Esophagus squamous epithelium (tissue), 4 donors: ENCODE data around the gene HSD11B2.

ENCODE experiments used
- POLR2A ChIP-seq, 4 donors: fragments of 450-650 bp; IDR thresholded peaks; one replicate each; pipeline ENCODE4 v1.6.1; 2017; ENCODE audit warnings: antibody characterized with exemption in 4 of 4, mild to moderate bottlenecking in 4 of 4, moderate library complexity in 3 of 4
- TF ChIP-seq, protein P1 (sequence below), 6 experiments: fragments of 450-650 bp in 4 of 6; fragments of 200-600 bp in 2 of 6; sonication (generic) in 2 of 6; IDR thresholded peaks; one replicate each; pipeline ENCODE4 v1.5.1; 2016 to 2019; ENCODE audit warnings: antibody characterized with exemption in 6 of 6, mild to moderate bottlenecking in 4 of 6, moderate library complexity in 4 of 6

- TF ChIP-seq, protein P1, sequence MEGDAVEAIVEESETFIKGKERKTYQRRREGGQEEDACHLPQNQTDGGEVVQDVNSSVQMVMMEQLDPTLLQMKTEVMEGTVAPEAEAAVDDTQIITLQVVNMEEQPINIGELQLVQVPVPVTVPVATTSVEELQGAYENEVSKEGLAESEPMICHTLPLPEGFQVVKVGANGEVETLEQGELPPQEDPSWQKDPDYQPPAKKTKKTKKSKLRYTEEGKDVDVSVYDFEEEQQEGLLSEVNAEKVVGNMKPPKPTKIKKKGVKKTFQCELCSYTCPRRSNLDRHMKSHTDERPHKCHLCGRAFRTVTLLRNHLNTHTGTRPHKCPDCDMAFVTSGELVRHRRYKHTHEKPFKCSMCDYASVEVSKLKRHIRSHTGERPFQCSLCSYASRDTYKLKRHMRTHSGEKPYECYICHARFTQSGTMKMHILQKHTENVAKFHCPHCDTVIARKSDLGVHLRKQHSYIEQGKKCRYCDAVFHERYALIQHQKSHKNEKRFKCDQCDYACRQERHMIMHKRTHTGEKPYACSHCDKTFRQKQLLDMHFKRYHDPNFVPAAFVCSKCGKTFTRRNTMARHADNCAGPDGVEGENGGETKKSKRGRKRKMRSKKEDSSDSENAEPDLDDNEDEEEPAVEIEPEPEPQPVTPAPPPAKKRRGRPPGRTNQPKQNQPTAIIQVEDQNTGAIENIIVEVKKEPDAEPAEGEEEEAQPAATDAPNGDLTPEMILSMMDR (IDR thresholded peaks at IDR 0.05) = no peak
- no peak for TF ChIP-seq POLR2A (IDR thresholded peaks at IDR 0.05)
These were observed 7.9 kb upstream of the HSD11B2 start for GRCh38 chr16:67423015-67423414.
